ENCODE data around the gene TBC1D5.

DNA sequence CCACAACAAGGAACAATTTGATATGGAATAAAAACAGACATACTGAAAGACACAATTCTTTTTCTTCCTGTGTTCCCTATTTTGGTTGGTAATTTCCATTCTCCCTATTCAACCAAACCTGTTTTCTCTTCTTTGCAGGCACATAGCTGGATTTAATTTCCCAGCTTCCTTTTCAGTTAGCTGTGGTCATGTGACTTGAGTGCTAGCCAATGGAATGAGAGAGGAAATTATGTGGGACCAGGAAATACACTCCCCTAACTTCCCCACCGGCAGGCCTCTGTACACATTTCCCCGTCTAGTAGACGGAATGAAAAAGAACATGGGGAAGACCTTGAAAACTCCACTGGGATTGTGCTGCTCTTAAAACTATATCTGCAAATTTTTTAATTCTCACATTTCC is 351.6 kb downstream of the TBC1D5 start:
- TF ChIP-seq POLR2A (IDR thresholded peaks at IDR 0.05; ENCODE audit: low read depth, low read length) (no peak), NFE2L2 (IDR thresholded peaks at IDR 0.05; ENCODE audit: low read depth, low read length) (no peak), SMC3 (IDR thresholded peaks at IDR 0.05; ENCODE audit: low read depth, low read length) (no peak), CEBPB (IDR thresholded peaks at IDR 0.05; ENCODE audit: low read depth, low read length) (no peak), FOS (IDR thresholded peaks at IDR 0.05; ENCODE audit: low read depth, low read length) (no peak)
- TF ChIP-seq, protein P1, sequence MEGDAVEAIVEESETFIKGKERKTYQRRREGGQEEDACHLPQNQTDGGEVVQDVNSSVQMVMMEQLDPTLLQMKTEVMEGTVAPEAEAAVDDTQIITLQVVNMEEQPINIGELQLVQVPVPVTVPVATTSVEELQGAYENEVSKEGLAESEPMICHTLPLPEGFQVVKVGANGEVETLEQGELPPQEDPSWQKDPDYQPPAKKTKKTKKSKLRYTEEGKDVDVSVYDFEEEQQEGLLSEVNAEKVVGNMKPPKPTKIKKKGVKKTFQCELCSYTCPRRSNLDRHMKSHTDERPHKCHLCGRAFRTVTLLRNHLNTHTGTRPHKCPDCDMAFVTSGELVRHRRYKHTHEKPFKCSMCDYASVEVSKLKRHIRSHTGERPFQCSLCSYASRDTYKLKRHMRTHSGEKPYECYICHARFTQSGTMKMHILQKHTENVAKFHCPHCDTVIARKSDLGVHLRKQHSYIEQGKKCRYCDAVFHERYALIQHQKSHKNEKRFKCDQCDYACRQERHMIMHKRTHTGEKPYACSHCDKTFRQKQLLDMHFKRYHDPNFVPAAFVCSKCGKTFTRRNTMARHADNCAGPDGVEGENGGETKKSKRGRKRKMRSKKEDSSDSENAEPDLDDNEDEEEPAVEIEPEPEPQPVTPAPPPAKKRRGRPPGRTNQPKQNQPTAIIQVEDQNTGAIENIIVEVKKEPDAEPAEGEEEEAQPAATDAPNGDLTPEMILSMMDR (conservative IDR thresholded peaks at IDR 0.05; ENCODE audit: low read depth, low read length), result no peak

All from IMR-90 (cell line).